Mesodermal cell (in vitro differentiated cells): ENCODE data around the gene CXCL3.

ENCODE experiments used
- H3K27ac ChIP-seq: 2 replicates; pipeline ENCODE4 v1.7.0; 2013; ENCODE audit warnings: mild to moderate bottlenecking, low read depth, low read length, moderate library complexity; ENCODE audit not compliant: severe bottlenecking
- H3K36me3 ChIP-seq: 2 replicates; pipeline ENCODE4 v1.7.1; 2013; ENCODE audit warnings: mild to moderate bottlenecking, low read length, moderate library complexity; ENCODE audit not compliant: control insufficient read depth, insufficient read depth
- H3K4me1 ChIP-seq: one replicate; pipeline ENCODE4 v1.7.1; 2013; ENCODE audit warnings: mild to moderate bottlenecking, low read length; ENCODE audit not compliant: insufficient read depth, control insufficient read depth, poor library complexity, severe bottlenecking
- H3K4me3 ChIP-seq: 2 replicates; pipeline ENCODE4 v1.7.0; 2013; ENCODE audit warnings: low read length, control low read depth, mild to moderate bottlenecking; ENCODE audit not compliant: insufficient read depth, poor library complexity, severe bottlenecking; ENCODE audit errors: extremely low read depth
- H3K9me3 ChIP-seq: 2 replicates; pipeline ENCODE4 v1.7.1; 2013; ENCODE audit warnings: mild to moderate bottlenecking, low read length, moderate library complexity; ENCODE audit not compliant: control insufficient read depth
- WGBS, 2 experiments: methylation state at CpG; one replicate each; pipeline ENCODE4 v1.1.5; 2013; ENCODE audit warnings: missing lambda C conversion rate in 2 of 2; ENCODE audit not compliant: insufficient coverage in 2 of 2; 5-methylcytosine and 5-hydroxymethylcytosine counted together

Gene CXCL3

GRCh38 chr4:73992050-73992449 lies 46.4 kb downstream of the CXCL3 start:
- H3K4me1 ChIP-seq: peaks cover under 1% of the 10 kb centered on the region
- no peaks in the 10 kb centered on the region for H3K36me3 ChIP-seq
- H3K4me3 ChIP-seq: no peak overlapping the region
- no CpG with 5 or more reads among the region's 1 CpG for WGBS, 2 experiments
- no peaks in the 10 kb centered on the region for H3K9me3 ChIP-seq
- no peak overlapping the region for H3K27ac ChIP-seq

GRCh38 chr4:73991742-73992000 lies 46.8 kb downstream of the CXCL3 start:
- Histone ChIP-seq H3K27ac (no peak overlapping the region), H3K36me3 (no peaks in the 10 kb centered on the region), H3K9me3 (no peaks in the 10 kb centered on the region), H3K4me3 (no peak overlapping the region), H3K4me1 (no peaks in the 10 kb centered on the region)
- no CpG with 5 or more reads among the region's 1 CpG for WGBS, 2 experiments

GRCh38 chr4:73990988-73991741 lies 47.3 kb downstream of the CXCL3 start:
- WGBS, 2 experiments: 100% methylated on average over 3 of the region's 9 CpGs
- no peaks in the 10 kb centered on the region for H3K4me1 ChIP-seq

GRCh38 chr4:73989928-73990327 lies 48.6 kb downstream of the CXCL3 start:
- H3K4me3 ChIP-seq: no peak overlapping the region
- H3K36me3 ChIP-seq: no peaks in the 10 kb centered on the region
- H3K9me3 ChIP-seq: no peaks in the 10 kb centered on the region
- no peaks in the 10 kb centered on the region for H3K4me1 ChIP-seq
- no CpG with 5 or more reads among the region's 5 CpGs for WGBS, 2 experiments
- no peak overlapping the region for H3K27ac ChIP-seq

More at GRCh38 chr4:73990988-73991741, 47.3 kb downstream of the CXCL3 start:
- Histone ChIP-seq H3K4me3 (no peak overlapping the region), H3K9me3 (no peaks in the 10 kb centered on the region), H3K27ac (no peak overlapping the region), H3K36me3 (no peaks in the 10 kb centered on the region)

- Histone ChIP-seq H3K36me3 (no peaks in the 10 kb centered on the region), H3K9me3 (no peaks in the 10 kb centered on the region)
- no CpG with 5 or more reads among the region's 3 CpGs for whole genome bisulfite sequencing, 2 experiments
These were observed 49.5 kb downstream of the CXCL3 start for GRCh38 chr4:73989031-73989430.

GRCh38 chr4:73988061-73988460 lies 50.4 kb downstream of the CXCL3 start, which contains the start of gene PPBP:
Gene PPBP (minus strand): TSS chr4:73988190. CDS start chr4:73988103, 87 bp downstream.
- Histone ChIP-seq H3K27ac (no peak within 1 kb of the TSS), H3K4me3 (no peak within 1 kb of the TSS), H3K36me3 (no peaks in the 10 kb centered on the region), H3K4me1 (no peaks in the 10 kb centered on the region), H3K9me3 (no peaks in the 10 kb centered on the region)
- 83 to 100% methylated on average over 1 of the region's 2 CpGs for WGBS, 2 experiments

More at GRCh38 chr4:73989031-73989430, 49.5 kb downstream of the CXCL3 start:
- H3K4me1 ChIP-seq: no peaks in the 10 kb centered on the region
- H3K4me3 ChIP-seq: no peak overlapping the region
- no peak overlapping the region for H3K27ac ChIP-seq
